GM12864 (cell line): Measurements from ENCODE around the gene NUP93.

Source experiments
- DNase-seq: peaks from one replicate; pipeline ENCODE4 v3.0.0-alpha.2; 2011; ENCODE audit warnings: low read depth
- H3K4me3 ChIP-seq: 2 replicates; pipeline ENCODE4 v1.5.1; 2011; ENCODE audit warnings: mild to moderate bottlenecking, low read depth, low read length, control low read depth
- CTCF ChIP-seq: IDR thresholded peaks from 2 replicates; pipeline ENCODE4 v1.5.1; 2011; ENCODE audit warnings: low read depth, mild to moderate bottlenecking, moderate library complexity, low read length, control low read depth, inconsistent platforms; ENCODE audit errors: missing control alignments

The NUP93 gene

GRCh38 chr16:56859636-56860035, 129.7 kb downstream of the NUP93 start:
- H3K4me3 ChIP-seq = no peak overlapping the region
- no peak for DNase-seq
- TF ChIP-seq CTCF = no peak

DNA sequence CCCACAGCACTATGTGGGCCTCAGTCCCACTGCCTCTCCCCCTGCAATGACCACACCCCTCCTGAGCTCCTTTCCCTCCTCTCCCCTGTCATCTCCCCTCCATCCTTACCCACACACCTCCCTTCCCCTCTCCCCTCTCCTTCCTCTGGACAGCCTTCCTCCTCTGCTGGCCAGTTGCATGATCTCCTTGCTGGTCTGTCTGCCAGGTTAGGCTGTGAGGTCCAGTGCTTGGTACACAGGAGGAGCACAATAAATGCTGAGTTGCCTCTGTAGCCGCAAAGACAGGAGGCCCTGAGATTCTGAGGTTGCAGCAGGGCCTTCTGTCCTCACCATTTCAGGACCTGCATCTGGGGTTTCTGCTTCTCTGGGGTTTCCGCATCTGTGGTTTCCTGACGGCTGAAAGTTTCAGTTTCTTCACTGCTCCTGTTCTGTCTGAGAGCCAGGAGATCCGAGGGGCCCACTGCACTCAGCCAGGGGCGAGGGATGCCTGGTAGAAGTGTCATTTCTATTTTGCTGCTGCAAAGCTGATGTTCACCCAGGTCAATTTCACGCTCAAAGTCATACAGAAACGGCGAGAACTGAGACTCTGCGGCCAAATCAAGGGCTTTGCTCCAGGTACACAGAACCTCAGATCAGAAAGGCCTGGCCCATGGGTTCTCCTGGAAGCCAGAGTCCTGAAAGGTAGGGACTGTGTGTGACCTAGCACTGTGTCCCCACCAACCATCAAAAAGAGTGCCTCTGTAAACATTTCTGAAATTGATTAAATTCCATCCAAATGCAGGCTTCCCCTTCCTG, 130.5 kb downstream of the NUP93 start:
- H3K4me3 ChIP-seq = no peak overlapping the region
- TF ChIP-seq CTCF = no peak
- peak; percentile 61 for DNase-seq

DNA sequence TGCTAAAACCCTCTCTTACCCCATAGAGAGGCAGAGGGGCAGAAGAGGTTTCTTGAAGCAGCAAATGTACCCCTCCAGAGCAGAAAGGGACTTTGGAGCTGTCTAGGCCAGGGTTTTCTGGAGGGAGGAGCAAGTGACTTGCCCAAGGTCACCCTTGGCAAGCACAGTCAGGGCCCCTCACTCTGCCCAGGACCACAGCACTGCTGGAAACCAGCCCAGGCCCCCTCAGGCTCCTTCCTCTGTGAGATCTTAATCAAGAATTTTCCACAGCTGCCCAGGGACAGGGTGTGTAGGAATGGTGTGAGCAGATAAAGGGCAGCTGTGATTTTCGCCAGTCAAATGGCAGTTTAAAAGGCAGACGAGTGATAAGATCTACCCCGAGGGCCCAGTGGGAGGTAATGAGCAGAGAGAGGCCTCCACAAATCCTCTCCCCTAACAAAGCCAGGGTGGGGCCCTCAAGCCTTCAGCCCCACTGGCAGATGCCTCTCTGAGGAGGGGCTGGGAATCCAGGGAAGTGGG, 131.2 kb downstream of the NUP93 start:
- H3K4me3 ChIP-seq = no peak overlapping the region
- DNase-seq = no peak
- TF ChIP-seq CTCF = no peak

DNA sequence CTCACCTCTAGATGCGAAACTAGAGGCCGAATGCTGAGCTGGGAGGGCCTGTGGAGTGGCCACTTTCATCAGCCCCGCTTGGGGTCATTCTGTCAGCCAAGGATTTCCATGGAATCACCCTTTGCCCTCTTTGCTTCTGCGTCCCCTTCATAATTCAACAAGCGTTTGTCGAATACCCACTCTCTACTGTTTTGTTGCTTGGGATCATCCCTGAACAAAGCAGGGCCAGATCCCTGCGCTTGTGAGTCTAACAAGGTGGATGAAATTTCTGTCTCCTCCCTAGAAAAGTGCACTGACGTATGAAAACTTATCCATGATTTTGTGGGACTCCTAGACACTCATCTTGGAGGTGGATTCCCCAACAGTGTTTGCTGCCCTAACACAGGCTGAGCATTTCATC, 131.8 kb downstream of the NUP93 start:
- no peak for DNase-seq
- TF ChIP-seq CTCF = no peak
- H3K4me3 ChIP-seq = no peak overlapping the region

GRCh38 chr16:56862776-56863175, 132.8 kb downstream of the NUP93 start:
- no peak for DNase-seq
- no peak for TF ChIP-seq CTCF
- no peak overlapping the region for H3K4me3 ChIP-seq

GRCh38 chr16:56864960-56865359, 135.0 kb downstream of the NUP93 start, which contains the start of gene SLC12A3:
TSS of gene SLC12A3 (plus strand) at chr16:56865207. CDS start at chr16:56865236, 29 bp downstream.
- no peak within 1 kb of the TSS for H3K4me3 ChIP-seq
- no peak for DNase-seq
- no peak for TF ChIP-seq CTCF

DNA sequence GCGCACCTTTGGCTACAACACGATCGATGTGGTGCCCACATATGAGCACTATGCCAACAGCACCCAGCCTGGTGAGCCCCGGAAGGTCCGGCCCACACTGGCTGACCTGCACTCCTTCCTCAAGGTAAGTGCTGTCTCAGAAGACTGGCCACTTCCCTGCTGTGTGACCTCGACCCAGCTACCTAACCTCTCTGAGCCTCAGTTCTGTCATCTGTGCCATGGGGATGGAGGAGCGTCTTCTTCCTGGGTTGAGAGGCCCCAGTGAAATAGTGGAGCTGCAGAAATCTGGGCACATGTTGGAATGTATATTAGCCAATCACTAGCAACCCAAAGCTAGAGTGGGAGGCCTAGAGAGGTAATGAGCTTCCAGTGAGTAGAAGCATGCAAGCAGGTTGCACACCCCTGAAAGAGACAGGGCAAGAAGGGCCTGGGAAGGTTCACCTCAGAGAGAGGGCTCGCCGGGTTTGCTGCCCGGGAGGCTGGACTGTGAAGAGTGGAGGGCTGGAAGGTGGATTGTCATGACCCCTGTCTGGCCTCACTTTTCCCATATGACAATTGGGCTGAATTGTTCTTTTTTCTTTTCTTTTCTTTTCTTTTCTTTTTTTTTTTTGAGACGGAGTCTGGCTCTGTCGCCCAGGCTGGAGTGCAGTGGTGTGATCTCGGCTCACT, 135.6 kb downstream of the NUP93 start:
- no peak overlapping the region for H3K4me3 ChIP-seq
- no peak for DNase-seq
- no peak for TF ChIP-seq CTCF
